CD4-positive, alpha-beta T cell treated with Interferon gamma for 1 hour (primary cell): Measurements from ENCODE around the gene NCBP2L.

ENCODE experiments used
- DNase-seq: peaks from one replicate; pipeline ENCODE4 v3.0.0-alpha.2; 2020

Gene NCBP2L

DNA sequence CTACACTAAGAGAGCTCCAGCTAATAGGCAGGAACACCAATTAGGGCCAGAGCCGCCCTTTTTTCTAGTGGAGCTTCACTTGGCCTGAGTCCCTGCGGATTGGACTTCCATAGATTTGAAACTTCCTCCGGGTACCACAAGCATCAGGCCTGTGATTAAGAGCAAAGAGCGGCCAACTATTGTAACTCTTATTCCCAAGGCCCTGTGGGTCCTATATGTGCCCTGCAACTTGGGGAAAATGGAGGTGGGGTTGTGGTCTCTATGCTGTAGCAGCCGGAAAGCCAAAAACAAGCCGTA, at the start of gene NCBP2L:
Gene NCBP2L, plus strand, starts transcription at position 198 of the 297 bp plus-strand sequence. CDS start 16,488 bp downstream, outside the sequence.
- no peak for DNase-seq

DNA sequence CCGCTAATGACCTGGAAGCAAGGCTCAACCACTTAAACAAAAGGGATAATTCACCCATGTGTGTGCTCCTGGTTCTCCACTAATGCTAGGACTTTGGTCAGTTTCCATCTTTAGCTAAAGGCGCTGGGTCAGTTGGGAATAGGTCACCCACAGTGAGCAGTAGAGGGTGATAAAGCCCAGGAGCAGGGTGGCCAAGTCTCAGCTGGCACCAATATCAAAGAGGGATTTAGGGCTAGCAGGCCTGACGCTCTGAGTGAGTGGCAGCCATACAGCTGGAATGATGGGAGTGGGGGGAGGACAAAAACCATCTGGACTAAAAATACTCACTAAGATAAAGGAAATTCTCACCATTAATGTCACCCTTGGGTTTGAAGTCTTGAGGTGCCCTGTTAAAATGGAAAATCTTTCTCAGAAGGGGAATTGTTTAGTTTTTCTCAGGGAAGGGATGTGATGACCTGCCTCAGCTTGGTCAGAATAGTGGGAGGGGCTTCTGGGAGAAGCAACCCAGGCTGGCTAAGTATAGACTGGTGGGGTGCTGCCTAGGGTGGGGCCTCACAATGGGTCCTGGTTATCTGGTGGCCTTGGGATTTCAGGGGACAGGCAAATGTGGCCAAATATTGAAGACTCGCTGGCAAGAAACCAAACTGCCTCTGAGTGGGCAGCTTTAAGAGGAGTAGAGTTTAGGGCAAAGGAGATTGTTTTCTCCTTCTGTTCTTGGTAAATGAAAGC, 49.0 kb upstream of the NCBP2L start:
- DNase-seq = no peak

DNA sequence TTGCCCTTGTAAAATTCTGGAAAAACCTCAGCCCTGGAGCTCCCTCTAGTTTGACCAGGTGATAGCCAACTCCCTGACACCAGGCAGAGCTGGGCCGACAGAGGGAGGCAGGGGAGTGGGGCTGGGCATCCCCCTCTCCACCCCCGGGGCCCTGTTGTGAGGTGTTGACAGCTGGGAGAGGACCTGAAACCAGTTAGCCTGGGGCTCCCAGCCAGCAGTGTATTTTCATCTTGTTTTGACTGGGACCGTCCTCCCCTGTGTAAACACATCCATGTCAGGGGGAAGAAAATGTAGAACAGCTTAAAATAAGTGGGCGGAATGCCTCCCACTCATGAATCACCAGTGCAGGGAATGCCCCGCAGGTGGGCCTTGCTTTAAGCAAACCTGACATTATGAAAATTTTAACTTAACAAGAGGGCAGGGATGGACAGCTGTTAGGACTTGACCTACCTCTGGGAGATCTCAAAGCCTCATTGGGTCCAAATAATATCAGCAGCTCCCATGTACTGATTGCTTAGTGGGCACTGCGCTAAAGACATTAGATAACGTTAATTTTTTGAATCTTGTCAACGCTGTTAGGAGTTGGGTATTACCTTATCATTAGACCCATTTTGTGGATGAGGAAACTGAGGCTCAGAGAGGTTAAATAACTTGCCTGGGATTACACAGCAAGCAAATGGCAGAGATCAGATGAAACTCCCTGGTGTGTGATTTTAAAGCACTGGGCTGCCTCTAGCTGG, 47.8 kb upstream of the NCBP2L start:
- no peak for DNase-seq

DNA sequence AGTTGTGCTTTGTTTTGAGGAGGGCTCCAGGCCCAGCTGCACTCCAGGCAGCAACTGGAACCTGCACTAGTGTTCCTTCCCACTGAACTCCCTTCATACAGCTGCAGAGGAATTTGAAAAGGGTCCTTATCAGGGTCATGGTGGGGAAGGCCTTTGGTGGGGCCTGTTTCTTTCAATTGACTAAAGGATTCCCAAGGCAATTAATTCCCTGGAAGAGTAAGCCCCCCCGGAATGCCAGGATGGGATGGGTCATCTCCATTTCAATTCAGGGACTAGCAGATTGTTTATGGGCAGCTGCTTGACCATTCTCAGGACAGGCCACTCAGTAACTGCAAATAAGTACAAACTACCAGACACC, 47.3 kb upstream of the NCBP2L start:
- no peak for DNase-seq

DNA sequence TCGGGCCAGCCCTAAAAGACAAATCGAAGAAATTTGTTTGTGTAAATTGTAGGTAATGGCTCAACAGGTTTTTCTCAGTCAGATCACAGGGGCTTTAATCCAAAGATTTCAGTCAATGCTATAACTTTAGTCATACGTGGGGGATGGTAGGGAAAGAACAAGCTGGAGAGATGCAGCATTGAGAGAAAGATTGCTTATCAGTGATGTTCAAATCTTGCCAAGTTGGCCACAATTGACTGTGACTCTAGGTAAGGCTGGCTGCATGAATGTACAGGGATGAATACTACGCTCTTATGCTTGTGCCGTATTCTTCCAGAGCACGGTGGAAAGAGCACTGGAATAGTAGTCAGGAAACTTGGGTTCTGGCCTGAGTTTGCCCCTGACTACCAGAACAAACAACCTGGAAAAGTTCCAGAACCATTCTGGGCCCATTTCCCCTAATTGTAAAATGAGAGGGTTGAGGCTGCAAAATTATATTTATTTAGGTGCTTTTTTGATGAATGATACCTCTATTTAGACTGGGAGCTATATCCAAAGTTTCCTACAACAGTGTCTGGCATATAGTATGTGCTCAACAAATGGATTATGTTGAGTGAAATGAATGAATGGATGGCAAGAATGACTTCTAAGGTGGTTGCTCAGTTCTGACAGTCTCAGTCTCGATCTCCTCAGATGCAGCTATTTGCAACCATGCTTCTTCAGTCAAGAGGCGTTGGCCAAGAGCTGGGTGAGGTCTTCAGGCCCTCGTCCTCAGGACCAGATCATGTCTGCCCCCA, 46.4 kb upstream of the NCBP2L start:
- no peak for DNase-seq

DNA sequence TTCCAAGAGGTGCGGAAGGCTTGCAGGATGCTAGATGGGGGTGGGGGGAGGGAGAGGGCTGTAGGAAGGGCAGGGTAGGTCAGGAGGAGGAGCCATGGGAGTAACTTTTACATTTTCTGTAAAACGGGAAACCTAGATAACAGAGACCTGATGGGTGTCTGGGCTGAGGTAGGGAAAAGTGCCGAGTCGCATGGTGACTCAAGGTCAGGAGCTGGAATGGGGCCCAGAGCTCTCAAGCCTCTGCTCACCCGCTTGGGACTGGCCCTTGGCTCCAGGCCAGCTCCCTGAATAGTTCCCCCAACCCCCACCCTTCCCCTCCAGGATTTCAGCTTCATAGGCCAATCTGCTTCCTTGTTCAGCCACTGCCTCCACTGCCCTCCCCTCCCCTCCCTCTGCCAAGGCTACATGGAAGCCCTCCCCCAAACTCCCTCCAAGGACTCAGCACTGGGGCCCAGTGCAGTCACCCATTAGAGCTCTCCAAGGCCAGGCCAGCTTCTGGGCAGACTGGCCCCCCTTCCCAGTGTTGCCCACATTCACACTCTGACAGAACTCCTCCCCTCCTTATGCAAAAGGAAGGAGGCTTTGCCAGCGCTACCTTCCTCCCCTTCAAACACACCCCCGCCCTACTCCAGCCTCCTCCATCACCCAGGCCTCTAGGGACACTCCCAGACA, 45.6 kb upstream of the NCBP2L start:
- DNase-seq = peak; percentile 24

DNA sequence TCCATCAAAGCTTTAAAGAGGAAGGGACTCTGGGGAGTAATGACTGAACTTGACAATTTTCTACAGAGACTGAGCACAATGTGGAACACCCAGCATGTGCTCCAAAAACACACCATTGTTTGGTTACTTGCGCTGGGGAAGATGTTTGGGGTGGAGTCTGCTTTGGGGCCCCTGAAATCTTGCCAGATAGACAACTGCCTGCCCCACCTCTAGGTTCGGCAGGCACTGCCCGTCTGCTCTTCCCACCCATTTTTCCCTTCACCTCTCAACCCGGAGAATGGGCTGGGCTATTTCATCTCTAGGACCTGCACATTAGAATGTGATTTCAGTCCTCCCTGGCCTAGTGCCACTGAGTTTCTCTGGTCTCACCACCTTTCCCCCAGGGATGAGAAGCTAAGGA, 43.8 kb upstream of the NCBP2L start:
- DNase-seq = no peak

DNA sequence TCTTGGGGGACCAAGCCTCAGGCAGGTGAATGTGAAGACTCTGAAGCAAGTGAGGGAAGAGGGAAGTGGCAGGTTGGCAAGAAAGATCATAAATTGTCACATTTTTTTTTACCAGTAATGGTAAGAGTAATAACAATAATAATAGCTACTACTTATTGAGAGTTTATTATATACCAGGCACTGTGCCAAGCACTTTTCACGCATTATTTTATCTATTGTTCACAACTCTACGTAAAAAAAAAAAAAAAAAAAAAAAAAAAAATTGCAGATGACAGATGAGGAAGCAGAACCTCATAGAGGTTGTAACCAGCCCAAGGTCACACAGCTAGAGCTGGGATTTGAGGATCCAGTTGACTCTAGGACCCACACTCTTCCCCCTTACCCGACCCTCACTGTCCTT, 42.9 kb upstream of the NCBP2L start:
- no peak for DNase-seq

DNA sequence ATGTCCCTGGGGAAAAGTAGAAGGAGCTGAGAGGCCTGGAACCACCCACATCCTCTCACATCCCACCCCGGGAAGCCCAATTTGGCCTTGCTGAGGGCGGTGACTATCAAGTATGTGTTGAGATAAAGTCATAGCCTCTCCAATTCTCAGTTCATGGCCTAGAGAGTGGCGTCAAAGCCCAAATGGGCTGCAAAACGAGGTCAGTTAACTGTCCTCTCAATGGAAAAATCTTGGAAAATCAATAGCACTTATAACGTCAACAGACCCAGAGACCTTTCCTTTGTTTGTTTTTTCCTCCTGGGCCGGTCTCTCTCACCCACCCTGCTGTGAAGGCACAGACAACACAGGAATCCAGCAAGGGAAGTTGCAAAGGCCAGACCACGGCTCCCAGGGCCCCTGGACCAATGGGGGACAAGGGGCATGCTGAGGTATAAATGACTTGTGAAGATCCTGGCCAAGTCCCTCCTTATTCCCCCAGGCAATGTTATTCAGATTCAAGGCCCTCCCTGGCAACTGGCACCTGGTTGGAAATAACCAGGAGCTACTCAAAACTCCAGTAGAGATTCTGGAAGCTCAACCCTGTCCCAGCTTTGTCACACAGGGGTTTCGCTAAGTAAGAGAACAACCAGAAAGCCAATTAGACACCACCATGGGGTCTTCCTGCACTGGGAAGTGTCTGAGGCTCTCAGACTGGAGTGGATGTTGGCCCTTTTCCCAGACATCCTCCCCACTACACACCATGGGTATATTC, 40.6 kb upstream of the NCBP2L start:
- DNase-seq = no peak

DNA sequence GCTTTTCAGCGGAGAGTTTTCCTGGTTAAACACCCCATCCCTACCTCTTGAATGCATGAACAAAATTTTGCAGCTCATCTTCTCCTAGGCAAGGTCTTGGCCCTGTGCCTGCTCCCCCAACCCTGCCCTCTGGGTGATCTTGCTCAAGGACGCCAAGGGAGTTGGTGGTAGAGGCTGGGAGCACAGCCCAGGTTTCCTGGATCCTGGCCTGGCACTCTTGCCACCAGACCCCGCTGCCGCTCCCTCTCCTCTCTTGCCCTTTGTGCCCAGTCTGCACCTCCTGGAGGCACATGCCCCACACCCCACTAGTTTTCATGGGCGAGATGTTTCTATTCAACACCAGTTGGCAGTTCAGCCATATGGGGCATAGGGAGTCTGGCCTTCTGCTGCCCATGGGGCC, 39.3 kb upstream of the NCBP2L start:
- no peak for DNase-seq

DNA sequence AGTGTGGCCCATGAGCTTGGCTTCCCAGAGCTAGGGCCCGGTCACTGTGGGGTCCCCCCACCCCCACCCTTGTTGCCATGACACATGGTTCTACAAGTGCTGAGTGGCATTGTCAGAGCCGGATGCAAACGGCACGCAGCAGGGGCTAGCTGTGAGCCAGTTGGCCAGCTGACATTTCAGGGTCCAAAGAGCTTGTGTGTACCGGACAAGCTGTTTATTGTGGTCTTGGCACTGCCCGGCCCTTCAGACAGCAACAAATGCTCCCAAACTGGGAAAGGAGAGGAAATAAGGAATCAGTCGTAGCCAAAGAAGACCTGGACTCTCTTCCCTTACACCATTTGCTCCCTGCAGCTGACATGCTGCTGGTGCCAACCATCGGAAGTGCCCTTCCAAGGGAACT, 38.8 kb upstream of the NCBP2L start:
- DNase-seq = no peak

DNA sequence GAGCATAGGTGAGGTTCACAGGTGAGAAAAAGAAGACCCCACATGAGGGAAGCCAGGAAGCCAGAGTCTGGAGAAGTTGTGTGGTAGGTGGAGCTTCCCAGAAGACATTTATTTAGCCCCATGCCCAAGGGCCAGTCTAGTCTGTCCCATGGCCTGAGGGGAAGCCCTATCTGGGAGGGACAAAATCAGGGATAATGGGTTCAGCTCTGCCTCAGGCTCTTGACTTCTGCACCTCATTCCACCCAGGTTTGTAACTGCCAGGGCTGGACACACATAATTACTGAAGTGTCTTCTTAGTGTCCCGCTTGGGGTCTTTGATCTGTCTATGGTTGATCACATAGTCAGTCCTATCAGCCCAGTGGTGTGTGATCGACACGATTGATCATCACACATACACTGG, 38.0 kb upstream of the NCBP2L start:
- DNase-seq = no peak

DNA sequence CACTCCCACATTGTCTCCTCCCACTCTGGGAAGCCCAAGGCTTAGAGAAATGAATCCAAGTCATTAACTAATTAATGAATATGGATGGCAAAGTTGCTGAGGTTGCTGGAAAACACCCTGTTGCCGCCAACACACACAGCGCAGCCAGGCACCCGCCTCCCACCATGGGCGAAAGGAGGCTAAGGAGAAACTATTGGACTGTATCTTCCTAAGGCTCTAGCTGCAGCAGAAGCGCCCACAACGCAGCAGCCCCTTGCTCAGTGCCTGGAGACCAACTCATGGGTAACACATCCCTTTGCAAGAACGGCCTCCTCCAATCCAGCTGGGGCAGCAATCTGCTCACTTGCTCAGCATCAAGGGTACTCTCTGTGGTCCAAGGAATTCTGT, 36.1 kb upstream of the NCBP2L start:
- DNase-seq = no peak

DNA sequence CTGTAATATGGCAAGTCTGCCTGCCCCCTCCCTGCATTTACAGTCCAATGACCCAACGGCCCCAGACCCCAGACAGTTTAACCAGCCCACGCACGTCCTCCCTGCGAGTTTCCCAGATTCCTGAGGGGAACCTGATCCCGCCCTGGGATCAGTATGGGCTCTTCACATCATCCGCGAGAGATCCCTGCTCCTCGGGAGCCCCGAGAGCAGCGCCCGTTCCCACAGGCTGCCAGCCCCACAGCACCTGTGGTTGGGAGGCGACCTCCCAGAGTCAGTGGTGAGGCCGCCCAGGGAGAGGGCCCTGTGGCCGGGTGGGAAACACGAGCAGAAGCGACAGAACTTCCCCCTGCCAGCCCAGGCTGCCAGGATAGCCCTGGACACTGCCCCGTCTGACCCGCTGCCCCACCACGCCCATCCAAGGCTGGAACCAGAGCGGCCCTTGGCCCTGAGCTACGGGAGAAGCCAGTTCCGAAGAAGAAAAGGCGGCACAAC, 34.8 kb upstream of the NCBP2L start:
- DNase-seq = no peak

DNA sequence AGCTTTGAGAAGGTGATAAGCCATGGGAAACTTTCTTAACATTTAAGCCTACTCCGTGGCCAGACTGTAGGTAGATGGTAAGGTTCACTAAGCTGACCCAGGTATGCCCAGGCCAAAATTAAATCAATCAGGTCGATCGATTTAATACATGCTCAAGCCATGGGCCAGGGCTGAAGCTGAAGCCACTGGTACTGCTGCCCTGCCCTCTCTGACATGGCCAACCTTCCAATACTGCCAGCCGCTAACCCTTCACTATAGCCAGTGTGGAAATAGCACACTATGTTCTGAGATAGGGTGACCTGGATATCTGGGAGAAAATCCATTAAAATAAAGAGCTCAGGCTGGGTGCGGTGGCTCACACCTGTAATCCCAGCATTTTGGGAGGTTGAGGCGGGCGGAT, 33.5 kb upstream of the NCBP2L start:
- DNase-seq = no peak

DNA sequence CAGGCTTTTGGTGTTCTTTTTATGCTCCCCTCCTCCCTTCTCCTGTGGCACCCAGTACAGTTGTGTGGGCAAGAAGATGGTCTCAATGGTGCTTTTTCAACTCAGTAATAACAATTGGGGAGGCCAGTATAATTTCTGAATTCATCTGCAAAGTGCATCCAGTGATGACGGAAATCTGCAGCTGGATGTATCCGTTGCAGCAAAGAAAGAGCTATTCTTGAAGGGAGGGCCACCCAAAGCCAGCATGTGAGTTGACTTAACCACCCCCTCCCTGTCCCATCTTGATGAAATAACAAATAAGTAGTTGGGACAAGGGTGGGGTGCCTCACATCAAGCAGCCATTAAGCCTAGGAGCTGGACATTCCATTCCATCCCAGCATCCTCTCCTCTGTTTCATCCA, 32.7 kb upstream of the NCBP2L start:
- no peak for DNase-seq

DNA sequence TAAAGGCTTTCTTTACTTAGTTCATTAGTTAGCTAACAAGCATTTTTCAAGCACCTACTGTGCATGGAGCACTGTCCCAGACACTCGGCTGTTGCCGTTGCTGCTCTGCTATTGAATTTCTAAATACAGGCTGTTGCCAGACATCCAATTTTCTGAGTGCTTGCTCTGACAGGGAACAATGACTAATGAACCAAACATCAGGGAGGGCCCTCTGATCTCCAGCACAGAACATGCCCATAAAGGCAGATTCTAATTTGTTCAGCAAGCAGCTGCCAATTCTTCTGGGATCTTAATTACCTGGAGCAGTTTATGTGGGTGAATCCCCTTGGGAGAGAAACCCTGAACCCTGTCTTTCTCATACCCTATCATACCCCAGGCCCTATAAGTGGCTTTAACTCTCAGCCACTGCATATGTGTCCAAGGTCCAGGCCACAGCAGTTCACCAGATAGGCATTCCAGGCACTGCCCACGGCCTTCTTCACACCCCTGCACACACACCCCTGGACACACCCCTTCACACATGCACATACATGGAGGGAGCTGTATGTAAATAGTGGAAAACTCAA, 29.9 kb upstream of the NCBP2L start:
- no peak for DNase-seq

DNA sequence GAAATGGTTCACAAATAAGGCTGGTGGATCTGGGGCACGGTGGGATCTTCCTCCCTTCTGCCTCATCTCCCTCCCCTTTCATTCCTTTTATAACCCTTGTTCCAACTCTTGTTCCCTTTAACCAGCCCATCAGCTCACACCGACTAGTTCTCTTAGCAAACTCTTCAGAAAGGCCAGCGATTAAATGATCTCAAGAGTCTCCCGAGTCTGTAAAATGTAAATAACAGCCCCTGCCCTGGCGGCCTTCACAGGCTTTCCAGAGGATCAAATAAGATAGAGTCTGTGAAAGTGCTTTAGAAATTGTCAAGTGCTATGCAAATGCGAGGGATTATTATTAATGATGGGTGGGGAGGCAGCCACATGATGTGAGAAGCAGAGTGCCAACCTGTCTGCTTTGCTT, 29.0 kb upstream of the NCBP2L start:
- DNase-seq = no peak

DNA sequence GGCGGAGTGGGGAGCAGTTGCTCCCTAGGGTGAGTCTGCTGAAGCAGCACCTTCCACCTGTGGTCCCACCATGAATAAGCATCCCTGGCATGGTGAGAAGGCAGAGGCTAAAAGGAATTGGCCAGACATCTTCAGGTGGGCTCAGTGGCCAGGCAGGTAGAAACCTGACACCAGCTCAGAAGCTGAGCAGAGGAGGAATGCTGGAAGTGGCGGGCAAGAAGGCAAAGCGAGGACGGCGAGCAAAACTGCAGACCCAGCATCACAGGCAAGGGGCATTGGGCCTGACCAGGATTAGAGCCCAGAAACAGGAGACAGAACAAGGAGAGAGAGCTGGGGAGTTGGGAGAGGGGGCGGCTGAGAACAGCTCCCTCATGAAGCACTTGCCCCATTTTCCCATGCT, 27.3 kb upstream of the NCBP2L start:
- DNase-seq = no peak

DNA sequence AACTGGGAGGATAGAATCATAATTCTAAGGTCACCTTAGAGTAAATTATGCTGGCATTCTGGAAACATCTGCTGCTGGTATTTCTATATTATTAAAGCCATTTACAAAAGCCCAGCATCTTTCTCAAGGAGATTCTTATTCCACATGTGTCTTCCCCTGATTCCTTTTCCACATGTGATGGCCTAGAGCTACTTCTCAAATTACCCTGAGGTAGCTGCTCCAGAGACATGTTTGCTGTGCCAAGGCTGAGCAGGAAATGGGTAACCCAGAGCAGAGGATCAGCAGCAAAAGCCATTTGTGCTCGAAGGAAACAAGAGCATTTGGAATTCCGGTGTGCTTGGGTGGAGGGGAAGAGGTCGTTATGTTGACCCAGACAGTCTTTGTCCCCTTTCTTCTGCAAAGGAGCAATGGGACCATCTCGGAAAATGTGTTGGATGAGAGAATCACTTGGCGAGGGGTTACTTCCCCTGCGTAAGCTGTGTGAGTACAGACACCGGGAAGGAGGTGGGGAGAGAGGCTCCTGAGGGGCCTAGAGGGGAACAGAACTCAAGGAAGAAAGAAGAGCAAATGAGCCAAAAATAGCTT, 26.6 kb upstream of the NCBP2L start:
- no peak for DNase-seq

DNA sequence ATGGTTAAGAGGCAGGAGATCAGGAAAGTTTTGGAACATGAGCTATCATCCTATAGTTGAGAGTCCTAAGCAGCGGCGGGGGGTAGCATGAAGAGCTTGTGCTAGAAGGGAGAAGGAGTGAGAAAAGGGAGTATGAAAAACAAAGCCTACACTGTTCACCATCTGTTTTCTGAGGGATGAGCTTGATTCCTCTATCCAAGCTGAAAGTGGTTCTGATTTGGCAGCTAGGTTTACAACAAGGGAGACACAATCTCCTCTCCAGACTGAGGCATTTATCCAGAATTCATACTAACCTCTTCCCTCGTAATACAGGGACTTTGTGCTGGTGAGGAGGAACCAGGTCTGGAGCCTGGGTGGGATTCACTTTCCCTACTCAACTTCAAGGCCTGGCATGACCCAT, 25.5 kb upstream of the NCBP2L start:
- no peak for DNase-seq

DNA sequence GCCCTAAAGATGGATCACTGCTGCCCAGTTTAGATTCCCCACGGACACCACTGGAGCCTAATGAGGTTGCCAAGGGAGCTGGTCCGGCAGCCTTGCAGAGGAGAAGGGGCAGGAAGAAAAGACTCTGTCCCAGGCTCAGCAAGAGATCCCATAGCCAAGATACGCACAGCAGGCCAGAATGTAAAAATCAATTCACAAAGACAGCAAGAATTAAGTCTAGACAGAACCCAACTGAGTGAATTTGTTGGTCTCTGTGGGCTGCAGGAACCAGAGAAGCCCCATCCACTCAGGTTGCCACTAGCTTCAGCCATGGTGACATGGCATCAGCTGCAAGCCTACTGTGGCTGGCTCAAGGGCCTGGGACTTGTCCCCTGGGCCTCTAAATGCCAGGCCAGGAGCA, 24.8 kb upstream of the NCBP2L start:
- DNase-seq = no peak
